NCI-H2081 (cell line): ENCODE data around the gene PSMD9.
A peak's percentile ranks its signal among the peaks of the same experiment; 100 is the strongest.

ENCODE experiments used
- DNase-seq, 2 experiments: peaks; one replicate each; lab custom pipeline; 2025; lab: John Stamatoyannopoulos, UW

The PSMD9 gene

GRCh38 chr12:121955258-121956237 is 67.0 kb downstream of the PSMD9 start:
- DNase-seq = no peak

- no peak for DNase-seq
Observed at GRCh38 chr12:121957861-121958515, 69.4 kb downstream of the PSMD9 start.

- peak in 1 of 2 experiments; percentile 61 for DNase-seq
Observed at GRCh38 chr12:121958541-121959240, 70.1 kb downstream of the PSMD9 start.

- DNase-seq = no peak
Observed at GRCh38 chr12:121960541-121960940, 72.0 kb downstream of the PSMD9 start.

GRCh38 chr12:121961195-121961879 is 72.7 kb downstream of the PSMD9 start:
- no peak for DNase-seq

GRCh38 chr12:121963341-121964018 is 74.9 kb downstream of the PSMD9 start:
- DNase-seq = no peak

GRCh38 chr12:121964813-121965643 is 76.4 kb downstream of the PSMD9 start:
- DNase-seq = no peak

GRCh38 chr12:121966959-121967358 is 78.4 kb downstream of the PSMD9 start:
- DNase-seq = no peak
